Retinal pigment epithelial cell (primary cell): Measurements from ENCODE around the gene ST3GAL3.
A peak's percentile ranks its signal among the peaks of the same experiment; 100 is the strongest.
"Not testable (repeated sequence)": the region's sequence is repeated elsewhere in the genome, so short reads cannot be mapped to it uniquely, and the experiment has no call there.

ENCODE experiments used
- DNase-seq: peaks from one replicate; pipeline ENCODE4 v3.0.0-alpha.2; 2010; ENCODE audit warnings: low read depth
- H3K4me3 ChIP-seq: 2 replicates; pipeline ENCODE4 v1.5.1; 2011; ENCODE audit warnings: mild to moderate bottlenecking, low read length, control low read depth, moderate library complexity
- CTCF ChIP-seq: conservative IDR thresholded peaks from 2 replicates; pipeline ENCODE4 v1.5.1; 2011; ENCODE audit warnings: low read depth, low read length, control low read depth, inconsistent platforms

Gene ST3GAL3

GRCh38 chr1:43711049-43711448 lies 3.7 kb downstream of the ST3GAL3 start:
- TF ChIP-seq CTCF, result no peak
- H3K4me3 ChIP-seq, result no peak overlapping the region
- no peak for DNase-seq

- no peak overlapping the region for H3K4me3 ChIP-seq
- peak; percentile 45 for DNase-seq
Observed at GRCh38 chr1:43711524-43712386, 4.4 kb downstream of the ST3GAL3 start.

GRCh38 chr1:43716559-43717281 lies 9.4 kb downstream of the ST3GAL3 start:
- no peak for DNase-seq
- H3K4me3 ChIP-seq, result no peak overlapping the region
- no peak for TF ChIP-seq CTCF

More at GRCh38 chr1:43711524-43712386, 4.4 kb downstream of the ST3GAL3 start:
- TF ChIP-seq CTCF, result no peak

GRCh38 chr1:43719063-43719462 lies 11.7 kb downstream of the ST3GAL3 start:
- no peak overlapping the region for H3K4me3 ChIP-seq
- DNase-seq, result no peak
- TF ChIP-seq CTCF, result no peak

- DNase-seq, H3K4me3 ChIP-seq: not testable (repeated sequence)
Observed at GRCh38 chr1:43719670-43720419, 12.5 kb downstream of the ST3GAL3 start.

- TF ChIP-seq CTCF, result no peak
- no peak overlapping the region for H3K4me3 ChIP-seq
Observed at GRCh38 chr1:43722810-43723209, 15.5 kb downstream of the ST3GAL3 start.

GRCh38 chr1:43729816-43730463 lies 22.6 kb downstream of the ST3GAL3 start:
- no peak for TF ChIP-seq CTCF
- H3K4me3 ChIP-seq, result no peak overlapping the region
- no peak for DNase-seq

More at GRCh38 chr1:43722810-43723209, 15.5 kb downstream of the ST3GAL3 start:
- DNase-seq, result no peak
